ENCODE results near the gene SCN1B.

GRCh38 chr19:35089554-35089953 lies 59.3 kb downstream of the SCN1B start:
- TF ChIP-seq, protein P1, sequence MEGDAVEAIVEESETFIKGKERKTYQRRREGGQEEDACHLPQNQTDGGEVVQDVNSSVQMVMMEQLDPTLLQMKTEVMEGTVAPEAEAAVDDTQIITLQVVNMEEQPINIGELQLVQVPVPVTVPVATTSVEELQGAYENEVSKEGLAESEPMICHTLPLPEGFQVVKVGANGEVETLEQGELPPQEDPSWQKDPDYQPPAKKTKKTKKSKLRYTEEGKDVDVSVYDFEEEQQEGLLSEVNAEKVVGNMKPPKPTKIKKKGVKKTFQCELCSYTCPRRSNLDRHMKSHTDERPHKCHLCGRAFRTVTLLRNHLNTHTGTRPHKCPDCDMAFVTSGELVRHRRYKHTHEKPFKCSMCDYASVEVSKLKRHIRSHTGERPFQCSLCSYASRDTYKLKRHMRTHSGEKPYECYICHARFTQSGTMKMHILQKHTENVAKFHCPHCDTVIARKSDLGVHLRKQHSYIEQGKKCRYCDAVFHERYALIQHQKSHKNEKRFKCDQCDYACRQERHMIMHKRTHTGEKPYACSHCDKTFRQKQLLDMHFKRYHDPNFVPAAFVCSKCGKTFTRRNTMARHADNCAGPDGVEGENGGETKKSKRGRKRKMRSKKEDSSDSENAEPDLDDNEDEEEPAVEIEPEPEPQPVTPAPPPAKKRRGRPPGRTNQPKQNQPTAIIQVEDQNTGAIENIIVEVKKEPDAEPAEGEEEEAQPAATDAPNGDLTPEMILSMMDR (IDR thresholded peaks at IDR 0.05), result no peak
- no peak for TF ChIP-seq POLR2A (IDR thresholded peaks at IDR 0.05)
